ENCODE results near the gene CNNM1. TPM values are rescaled to one million over a fixed set of nuclear protein-coding genes. Genes with fewer than 3 reads are reported as not detected.

Gene CNNM1
- total RNA-seq, 1 experiment from 2014 or later = not detected

DNA sequence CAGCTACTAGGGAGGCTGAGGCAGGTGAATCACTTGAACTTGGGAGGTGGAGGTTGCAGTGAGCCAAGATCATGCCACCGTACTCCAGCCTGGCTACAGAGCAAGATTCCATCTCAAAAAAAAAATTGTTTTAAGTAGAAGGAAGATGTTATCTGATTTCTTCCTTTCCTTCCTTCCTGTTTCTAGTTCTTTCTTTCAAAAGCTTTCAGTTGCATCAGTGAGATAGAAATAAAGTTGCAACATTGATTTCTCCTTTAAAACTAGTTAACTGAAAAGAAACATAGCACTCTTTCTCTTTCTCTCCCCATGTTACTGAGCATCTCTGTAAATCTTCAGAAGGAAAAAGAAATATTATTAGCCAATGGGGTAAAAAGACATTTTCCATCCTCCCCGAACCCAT lies 37.5 kb downstream of the CNNM1 start (continued):
- TF ChIP-seq, protein P1, sequence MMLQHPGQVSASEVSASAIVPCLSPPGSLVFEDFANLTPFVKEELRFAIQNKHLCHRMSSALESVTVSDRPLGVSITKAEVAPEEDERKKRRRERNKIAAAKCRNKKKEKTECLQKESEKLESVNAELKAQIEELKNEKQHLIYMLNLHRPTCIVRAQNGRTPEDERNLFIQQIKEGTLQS (IDR thresholded peaks at IDR 0.05) = no peak
- TF ChIP-seq EGR1 (IDR thresholded peaks at IDR 0.05; ENCODE audit: low read depth) (no peak), ZNF274 (IDR thresholded peaks at IDR 0.05; ENCODE audit: low read depth, low read length) (no peak), FOSL1 (IDR thresholded peaks at IDR 0.05; ENCODE audit: low read depth) (no peak)
- TF ChIP-seq, protein P2, sequence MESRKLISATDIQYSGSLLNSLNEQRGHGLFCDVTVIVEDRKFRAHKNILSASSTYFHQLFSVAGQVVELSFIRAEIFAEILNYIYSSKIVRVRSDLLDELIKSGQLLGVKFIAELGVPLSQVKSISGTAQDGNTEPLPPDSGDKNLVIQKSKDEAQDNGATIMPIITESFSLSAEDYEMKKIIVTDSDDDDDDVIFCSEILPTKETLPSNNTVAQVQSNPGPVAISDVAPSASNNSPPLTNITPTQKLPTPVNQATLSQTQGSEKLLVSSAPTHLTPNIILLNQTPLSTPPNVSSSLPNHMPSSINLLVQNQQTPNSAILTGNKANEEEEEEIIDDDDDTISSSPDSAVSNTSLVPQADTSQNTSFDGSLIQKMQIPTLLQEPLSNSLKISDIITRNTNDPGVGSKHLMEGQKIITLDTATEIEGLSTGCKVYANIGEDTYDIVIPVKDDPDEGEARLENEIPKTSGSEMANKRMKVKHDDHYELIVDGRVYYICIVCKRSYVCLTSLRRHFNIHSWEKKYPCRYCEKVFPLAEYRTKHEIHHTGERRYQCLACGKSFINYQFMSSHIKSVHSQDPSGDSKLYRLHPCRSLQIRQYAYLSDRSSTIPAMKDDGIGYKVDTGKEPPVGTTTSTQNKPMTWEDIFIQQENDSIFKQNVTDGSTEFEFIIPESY (IDR thresholded peaks at IDR 0.05; ENCODE audit: extremely low read depth, insufficient replicate concordance, low read length) = no peak

DNA sequence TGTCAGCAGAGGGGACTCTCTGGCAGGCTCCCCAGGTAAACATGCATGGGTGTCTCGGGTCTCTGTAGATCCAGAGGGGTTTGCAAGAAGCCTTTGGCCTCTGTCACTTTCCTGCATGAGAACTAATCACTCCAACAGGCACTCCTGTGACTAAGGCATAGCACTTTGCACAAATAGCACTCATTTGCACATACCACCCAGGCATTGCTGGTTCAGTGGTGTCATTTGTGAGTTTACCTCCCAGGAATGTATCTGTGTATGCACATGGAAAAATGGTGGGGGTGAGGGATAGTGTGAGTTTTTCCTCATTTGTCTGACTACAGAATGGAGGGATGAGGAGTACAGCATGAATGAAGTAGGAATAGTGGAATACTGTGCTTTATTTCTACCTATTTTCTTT lies 39.5 kb downstream of the CNNM1 start:
- Histone ChIP-seq H3K4me2 (ENCODE audit: low read length) (no peak overlapping the region), H3K9me3 (ENCODE audit: control insufficient read depth in 1 of 2, insufficient read depth in 1 of 2, low read depth in 1 of 2, low read length in 2 of 2) (no peaks in the 10 kb centered on the region), H4K20me1 (ENCODE audit: insufficient read depth) (no peaks in the 10 kb centered on the region), H3K9ac (ENCODE audit: low read length) (no peak overlapping the region), H3K79me2 (ENCODE audit: insufficient read depth, low read length) (no peaks in the 10 kb centered on the region), H3K9me2 (ENCODE audit: insufficient read depth) (no peaks in the 10 kb centered on the region), H3K4me1 (ENCODE audit: control insufficient read depth in 1 of 2, insufficient read depth in 2 of 2, low read length in 2 of 2) (no peaks in the 10 kb centered on the region), H2AFZ (ENCODE audit: low read depth, low read length, poor library complexity, severe bottlenecking) (no peak overlapping the region), H3K27me3 (ENCODE audit: insufficient read depth, low read length) (peaks cover 80% of the 10 kb centered on the region), H3K27ac (ENCODE audit: low read depth, low read length) (no peak overlapping the region), H3K4me3 (replicated peaks in 1 of 2; ENCODE audit: low read depth in 1 of 2, low read length in 2 of 2) (no peak overlapping the region), H3K36me3 (ENCODE audit: control insufficient read depth in 1 of 2, insufficient read depth in 2 of 2, low read length in 2 of 2) (no peaks in the 10 kb centered on the region)
- no peak for DNase-seq (ENCODE audit: low read depth, low spot score)
- ChIA-PET RAD21 (ENCODE audit: low non-redundant PET in 1 of 2, low total read pairs in 2 of 2, uncharacterized antibody in 2 of 2, unreplicated experiment in 2 of 2) (no interaction called here), CTCF (no interaction called here), POLR2A (no interaction called here)
- ATAC-seq = no peak
- TF ChIP-seq FOSL1 (IDR thresholded peaks at IDR 0.05; ENCODE audit: low read depth) (no peak), POLR2AphosphoS5 (IDR thresholded peaks at IDR 0.05; ENCODE audit: low read depth, low read length) (no peak)
- TF ChIP-seq, protein P2 (IDR thresholded peaks at IDR 0.05; ENCODE audit: extremely low read depth, insufficient replicate concordance, low read length) = no peak
- BruUV-seq (replicated peaks) = no TSS peak
- intact Hi-C loops (cut with micrococcal nuclease) = no loop called here
